Limb (tissue), 2 donors: ENCODE results near the gene TRIM24.

Source experiments
- DNase-seq, 2 donors: peaks; one replicate each; pipeline ENCODE4 v3.0.0-alpha.2; 2016; ENCODE audit errors: extremely low spot score in 2 of 2

TRIM24 gene

DNA sequence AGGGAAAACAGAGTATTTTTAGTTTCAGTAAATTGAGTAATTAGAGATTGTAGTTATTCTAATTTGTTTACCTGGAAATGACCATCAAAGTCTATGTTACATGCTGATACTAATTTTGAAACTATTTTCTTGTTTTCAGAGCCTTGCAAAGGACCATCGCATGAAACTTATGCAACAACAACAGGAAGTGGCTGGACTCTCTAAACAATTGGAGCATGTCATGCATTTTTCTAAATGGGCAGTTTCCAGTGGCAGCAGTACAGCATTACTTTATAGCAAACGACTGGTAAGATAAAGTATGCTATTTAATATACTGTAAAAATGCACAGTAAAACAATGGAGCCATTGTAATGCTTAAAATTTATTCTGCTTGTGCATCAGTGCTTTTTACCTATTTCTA is 78.5 kb downstream of the TRIM24 start:
- DNase-seq: no peak

GRCh38 chr7:138538997-138539644 is 79.1 kb downstream of the TRIM24 start:
- DNase-seq: no peak

GRCh38 chr7:138542183-138542582 is 82.1 kb downstream of the TRIM24 start:
- DNase-seq: no peak

GRCh38 chr7:138543739-138544138 is 83.7 kb downstream of the TRIM24 start:
- no peak for DNase-seq

- DNase-seq: no peak
Observed at GRCh38 chr7:138545123-138545522, 85.1 kb downstream of the TRIM24 start.

GRCh38 chr7:138546064-138546619 is 86.1 kb downstream of the TRIM24 start:
- no peak for DNase-seq

- DNase-seq: no peak
Observed at GRCh38 chr7:138546829-138547228, 86.8 kb downstream of the TRIM24 start.

GRCh38 chr7:138549082-138549481 is 89.0 kb downstream of the TRIM24 start:
- no peak for DNase-seq

- no peak for DNase-seq
Observed at GRCh38 chr7:138550337-138550736, 90.3 kb downstream of the TRIM24 start.

GRCh38 chr7:138551102-138551501 is 91.0 kb downstream of the TRIM24 start:
- no peak for DNase-seq

DNA sequence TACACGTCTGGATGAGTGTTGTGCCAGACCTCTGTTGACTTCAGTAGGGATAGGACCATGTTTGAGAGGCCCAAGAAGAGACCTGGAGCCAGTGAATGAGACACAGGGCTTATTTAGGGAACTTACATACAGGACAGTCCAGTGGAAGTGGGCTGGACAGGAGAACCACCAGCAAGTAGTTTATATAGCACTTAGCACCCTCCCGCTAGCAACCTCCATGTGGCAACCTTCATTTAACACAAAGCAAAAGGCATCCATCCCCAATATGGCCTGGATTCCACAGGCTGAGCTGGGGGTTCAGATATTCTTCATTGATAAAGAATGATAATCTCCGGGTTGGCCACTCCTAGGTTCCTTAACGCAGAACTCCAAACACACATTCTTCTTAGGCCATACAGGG is 93.7 kb downstream of the TRIM24 start:
- DNase-seq: no peak

GRCh38 chr7:138554674-138555073 is 94.6 kb downstream of the TRIM24 start:
- DNase-seq: no peak

DNA sequence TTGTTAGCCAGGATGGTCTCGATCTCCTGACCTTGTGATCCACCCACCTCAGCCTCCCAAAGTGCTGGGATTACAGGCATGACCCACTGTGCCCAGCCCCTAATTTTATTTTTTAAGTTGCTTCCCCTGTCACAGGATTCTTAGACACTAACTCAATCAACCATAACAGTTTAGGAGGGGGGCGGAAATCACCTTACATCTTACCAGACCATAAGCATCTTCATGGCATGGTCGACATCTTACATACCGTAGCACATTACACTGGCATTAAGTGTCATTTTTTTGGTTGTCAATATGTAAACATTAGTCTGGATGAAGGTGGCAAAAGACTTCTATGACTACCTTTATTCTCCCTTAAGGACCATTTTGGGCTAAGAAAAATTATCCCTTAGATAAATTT is 95.6 kb downstream of the TRIM24 start:
- DNase-seq: no peak

DNA sequence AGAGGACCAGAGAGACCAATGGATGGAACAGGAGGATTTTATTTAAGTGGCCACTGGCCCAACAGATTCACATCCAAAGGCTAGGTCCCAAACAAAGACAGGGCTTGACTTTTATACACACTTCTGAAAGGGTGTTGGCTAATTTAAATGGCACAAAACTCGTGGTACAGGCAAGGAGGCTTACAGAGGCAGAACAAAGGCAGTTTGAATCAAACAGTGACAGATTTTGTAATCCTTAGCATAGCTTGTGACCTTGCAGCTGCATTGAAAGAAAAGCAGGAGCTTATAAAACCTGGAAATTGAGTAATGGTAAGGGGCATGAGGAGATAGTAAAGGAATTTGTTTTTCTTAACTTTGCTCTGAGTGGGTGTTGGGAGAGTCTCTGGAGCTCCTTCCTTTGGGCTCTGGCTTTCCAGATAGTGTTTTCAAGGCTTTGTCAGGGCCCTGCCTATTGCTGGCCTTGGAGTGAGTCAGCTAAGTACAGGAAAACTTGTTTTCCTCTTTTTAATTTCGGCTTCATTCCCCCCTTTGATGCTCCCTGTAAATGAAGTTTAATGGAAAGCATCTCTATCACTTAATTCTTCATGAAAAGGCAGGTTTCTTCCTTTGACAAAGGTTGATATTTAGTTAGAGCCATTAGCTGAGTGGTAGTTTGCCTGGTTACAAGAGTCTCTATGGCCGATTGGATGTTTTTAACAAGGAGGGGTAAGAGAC is 96.9 kb downstream of the TRIM24 start:
- no peak for DNase-seq

- no peak for DNase-seq
Observed at GRCh38 chr7:138559448-138559847, 99.4 kb downstream of the TRIM24 start.

GRCh38 chr7:138563808-138564207 is 103.7 kb downstream of the TRIM24 start:
- no peak for DNase-seq

GRCh38 chr7:138564365-138564764 is 104.3 kb downstream of the TRIM24 start:
- no peak for DNase-seq

GRCh38 chr7:138565071-138565450 is 105.0 kb downstream of the TRIM24 start:
- no peak for DNase-seq

DNA sequence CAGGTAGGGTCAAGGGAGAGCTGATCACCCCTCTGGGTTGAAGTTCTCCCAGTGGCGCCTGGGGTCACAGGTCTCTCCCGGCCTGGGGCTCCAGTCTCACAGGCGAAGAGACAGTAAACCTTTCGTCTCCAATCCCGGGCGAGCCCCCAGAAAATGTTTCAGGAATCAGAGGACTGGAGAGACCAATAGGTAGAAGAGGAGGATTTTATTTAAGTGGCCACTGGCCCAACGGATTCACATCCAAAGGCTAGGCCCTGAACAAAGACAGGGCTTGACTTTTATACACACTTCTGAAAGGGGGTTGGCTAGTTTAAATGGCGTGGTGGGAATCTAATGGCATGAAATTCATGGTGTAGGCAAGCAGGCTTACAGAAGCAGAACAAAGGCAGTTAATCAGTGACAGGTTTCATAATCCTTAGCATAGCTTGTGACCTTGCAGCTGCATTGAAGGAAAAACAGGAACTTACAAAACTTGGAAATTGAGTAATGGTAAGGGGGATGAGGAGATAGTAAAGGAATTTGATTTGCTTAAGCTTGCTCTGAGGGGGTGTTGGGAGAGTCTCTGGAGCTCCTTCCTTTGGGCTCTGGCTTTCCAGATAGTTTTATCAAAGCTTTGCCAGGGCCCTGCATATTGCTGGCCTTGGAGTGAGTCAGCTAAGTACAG is 105.5 kb downstream of the TRIM24 start:
- no peak for DNase-seq

DNA sequence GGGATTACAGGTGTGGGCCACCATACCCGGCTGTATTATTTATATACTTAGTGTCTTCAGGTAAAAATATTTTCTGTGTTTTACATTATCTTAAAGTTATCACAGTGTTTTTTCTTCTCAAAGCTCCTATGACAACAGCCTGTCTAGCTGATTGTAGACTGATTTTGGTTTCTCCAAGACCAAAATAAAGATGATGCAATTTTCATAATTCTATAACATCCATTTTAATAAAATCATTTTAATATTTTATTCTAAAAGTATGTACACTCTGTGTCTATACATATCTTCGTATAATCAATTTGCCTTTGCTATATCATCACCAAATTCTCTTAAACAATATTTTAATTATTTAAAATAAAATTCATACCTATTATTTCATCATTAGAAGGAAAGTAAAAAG is 108.6 kb downstream of the TRIM24 start:
- no peak for DNase-seq

DNA sequence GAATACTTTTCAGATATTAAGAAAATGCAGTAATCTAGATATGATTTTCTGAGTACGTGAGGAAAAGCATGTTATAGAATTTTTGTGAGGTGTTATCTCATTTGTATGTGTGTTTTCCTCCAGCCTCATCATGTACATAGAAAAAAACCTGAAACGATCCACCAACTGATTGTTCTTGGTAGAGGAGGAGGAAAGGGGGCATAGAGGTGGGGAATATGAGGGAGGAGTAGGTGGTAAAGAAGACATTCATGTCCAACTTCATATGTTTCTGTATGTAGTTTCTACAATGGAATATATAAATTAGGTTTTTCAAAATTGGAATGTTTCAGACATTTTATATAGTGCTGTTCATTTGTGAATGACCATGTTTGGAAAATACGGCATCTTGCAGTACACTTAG is 109.4 kb downstream of the TRIM24 start:
- DNase-seq: no peak

- DNase-seq: no peak
Observed at GRCh38 chr7:138570715-138571114, 110.7 kb downstream of the TRIM24 start.

- DNase-seq: no peak
Observed at GRCh38 chr7:138573741-138574140, 113.7 kb downstream of the TRIM24 start.
